ENCODE data around the gene TNRC6C. TPM values are rescaled to one million over a fixed set of nuclear protein-coding genes. Genes with fewer than 3 reads are reported as not detected.

TNRC6C gene
- total and polyA plus RNA-seq, 7 donors: 1.2 to 22.4 (median 11.4) TPM

GRCh38 chr17:78086740-78087139, 128.2 kb downstream of the TNRC6C start:
- Histone ChIP-seq H3K36me3 (ENCODE audit: insufficient read depth in 1 of 2, low read depth in 1 of 2) (peaks cover 0 to 98% of the 10 kb centered on the region in 2 donors), H3K27me3 (ENCODE audit: insufficient read depth in 3 of 3, low read length in 2 of 3) (no peaks in the 10 kb centered on the region), H3K4me3 (no peak overlapping the region), H3K4me1 (peaks cover 21% of the 10 kb centered on the region), H3K9me3 (no peaks in the 10 kb centered on the region), H3K27ac (no peak overlapping the region)
- WGBS, 3 donors: 76 to 91% (median 81%) methylated on average over 13 of the region's 13 CpGs
- intact Hi-C loops (cut with DNase I): no loop called here
- ATAC-seq (peak in 1 of 4 donors; percentile 12), DNase-seq (no peak)
- no peak for TF ChIP-seq CTCF (IDR thresholded peaks at IDR 0.05)

- DNase-seq: no peak
- H3K4me1 ChIP-seq: peaks cover 9% of the 10 kb centered on the region
- peak in 3 of 4 donors; percentile 55 to 74 (median 66) for ATAC-seq
- no peak for TF ChIP-seq CTCF (IDR thresholded peaks at IDR 0.05)
- H3K27me3 ChIP-seq (ENCODE audit: insufficient read depth in 3 of 3, low read length in 2 of 3): no peaks in the 10 kb centered on the region
- whole genome bisulfite sequencing, 3 donors: 64 to 100% (median 77%) methylated on average over 1 of the region's 1 CpG
- peaks cover 4 to 99% of the 10 kb centered on the region in 2 donors for H3K36me3 ChIP-seq (ENCODE audit: insufficient read depth in 1 of 2, low read depth in 1 of 2)
- H3K27ac ChIP-seq: peak overlapping the region; percentile 43
- intact Hi-C loops (cut with DNase I): no loop called here
- no peak overlapping the region for H3K4me3 ChIP-seq
- H3K9me3 ChIP-seq: no peaks in the 10 kb centered on the region
Measured at GRCh38 chr17:78088529-78088928, 130.0 kb downstream of the TNRC6C start.

GRCh38 chr17:78089576-78090281, 131.2 kb downstream of the TNRC6C start:
- intact Hi-C loops (cut with DNase I): no loop called here
- Histone ChIP-seq H3K4me3 (no peak overlapping the region), H3K4me1 (peaks cover 4% of the 10 kb centered on the region), H3K27me3 (ENCODE audit: insufficient read depth in 3 of 3, low read length in 2 of 3) (no peaks in the 10 kb centered on the region), H3K9me3 (no peaks in the 10 kb centered on the region), H3K36me3 (ENCODE audit: insufficient read depth in 1 of 2, low read depth in 1 of 2) (peaks cover 8 to 100% of the 10 kb centered on the region in 2 donors), H3K27ac (peak overlapping the region; percentile 42)
- ATAC-seq: no peak
- 71 to 84% (median 74%) methylated on average over 7 of the region's 7 CpGs for WGBS, 3 donors
- no peak for TF ChIP-seq CTCF (IDR thresholded peaks at IDR 0.05)
- no peak for DNase-seq

GRCh38 chr17:78092794-78093324, 134.4 kb downstream of the TNRC6C start:
- no peak for ATAC-seq
- no peaks in the 10 kb centered on the region for H3K9me3 ChIP-seq
- H3K27ac ChIP-seq: no peak overlapping the region
- intact Hi-C loops (cut with DNase I): no loop called here
- no peak for TF ChIP-seq CTCF (IDR thresholded peaks at IDR 0.05)
- peaks cover 4% of the 10 kb centered on the region for H3K4me1 ChIP-seq
- peaks cover 11 to 100% of the 10 kb centered on the region in 2 donors for H3K36me3 ChIP-seq (ENCODE audit: insufficient read depth in 1 of 2, low read depth in 1 of 2)
- no peak for DNase-seq
- no peaks in the 10 kb centered on the region for H3K27me3 ChIP-seq (ENCODE audit: insufficient read depth in 3 of 3, low read length in 2 of 3)
- 70 to 86% (median 70%) methylated on average over 6 of the region's 6 CpGs for WGBS, 3 donors
- H3K4me3 ChIP-seq: no peak overlapping the region

Data from psoas muscle (tissue), 8 donors.